Measurements from ENCODE around the gene DNAH11.

DNAH11 gene

GRCh38 chr7:21616796-21617436 is 74.1 kb downstream of the DNAH11 start:
- TF ChIP-seq CTCF (IDR thresholded peaks at IDR 0.05; ENCODE audit: borderline replicate concordance, control extremely low read depth, extremely low read depth, insufficient read depth, missing control alignments) = no peak
- no peak for DNase-seq (ENCODE audit: low spot score)
- in situ Hi-C loops (cut with MboI; ENCODE audit: low sequenced_read_pairs, unreplicated experiment) = no loop called here

- in situ Hi-C loops (cut with MboI; ENCODE audit: low sequenced_read_pairs, unreplicated experiment) = no loop called here
- no peak for DNase-seq (ENCODE audit: low spot score)
- no peak for TF ChIP-seq CTCF (IDR thresholded peaks at IDR 0.05; ENCODE audit: borderline replicate concordance, control extremely low read depth, extremely low read depth, insufficient read depth, missing control alignments)
These were observed 74.7 kb downstream of the DNAH11 start for GRCh38 chr7:21617513-21617912.

GRCh38 chr7:21617916-21618390 is 75.1 kb downstream of the DNAH11 start:
- in situ Hi-C loops (cut with MboI; ENCODE audit: low sequenced_read_pairs, unreplicated experiment) = no loop called here
- TF ChIP-seq CTCF (IDR thresholded peaks at IDR 0.05; ENCODE audit: borderline replicate concordance, control extremely low read depth, extremely low read depth, insufficient read depth, missing control alignments) = no peak
- no peak for DNase-seq (ENCODE audit: low spot score)

- DNase-seq (ENCODE audit: low spot score) = no peak
- in situ Hi-C loops (cut with MboI; ENCODE audit: low sequenced_read_pairs, unreplicated experiment) = no loop called here
- TF ChIP-seq CTCF (IDR thresholded peaks at IDR 0.05; ENCODE audit: borderline replicate concordance, control extremely low read depth, extremely low read depth, insufficient read depth, missing control alignments) = no peak
These were observed 75.9 kb downstream of the DNAH11 start for GRCh38 chr7:21618706-21619105.

- in situ Hi-C loops (cut with MboI; ENCODE audit: low sequenced_read_pairs, unreplicated experiment) = no loop called here
- DNase-seq (ENCODE audit: low spot score) = no peak
- TF ChIP-seq CTCF (IDR thresholded peaks at IDR 0.05; ENCODE audit: borderline replicate concordance, control extremely low read depth, extremely low read depth, insufficient read depth, missing control alignments) = no peak
These were observed 77.2 kb downstream of the DNAH11 start for GRCh38 chr7:21620054-21620453.

GRCh38 chr7:21624320-21624719 is 81.5 kb downstream of the DNAH11 start:
- DNase-seq (ENCODE audit: low spot score) = no peak
- TF ChIP-seq CTCF (IDR thresholded peaks at IDR 0.05; ENCODE audit: borderline replicate concordance, control extremely low read depth, extremely low read depth, insufficient read depth, missing control alignments) = no peak
- in situ Hi-C loops (cut with MboI; ENCODE audit: low sequenced_read_pairs, unreplicated experiment) = no loop called here
